HG03135 (cell line): ENCODE data around the gene FOXN4.

Experiments used
- ATAC-seq: cut with Tn5 transposase; IDR thresholded peaks from one replicate; pipeline ENCODE4 v1.9.1; 2021; ENCODE audit warnings: mild to moderate bottlenecking, moderate library complexity; ENCODE audit not compliant: unreplicated experiment

FOXN4 gene

DNA sequence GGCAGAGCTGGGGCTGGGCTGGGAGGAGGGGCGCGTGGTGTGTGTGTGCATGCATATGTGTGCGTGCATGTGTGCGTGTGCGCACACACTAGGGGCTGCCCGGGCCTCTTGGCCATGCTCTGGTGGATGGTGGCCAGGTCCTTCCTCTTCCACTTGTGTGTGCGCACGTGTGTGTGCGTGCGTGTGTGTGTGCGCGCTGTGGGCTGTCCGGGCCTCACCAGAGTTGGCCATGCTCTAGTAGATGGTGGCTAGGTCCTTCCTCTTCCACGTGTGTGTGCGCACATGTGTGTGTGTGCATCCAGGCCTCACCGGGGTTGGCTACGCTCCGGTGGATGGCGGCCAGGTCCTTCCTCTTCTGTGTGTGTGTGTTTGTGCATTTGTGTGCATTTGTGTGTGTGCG is 24.7 kb downstream of the FOXN4 start:
- no peak for ATAC-seq

DNA sequence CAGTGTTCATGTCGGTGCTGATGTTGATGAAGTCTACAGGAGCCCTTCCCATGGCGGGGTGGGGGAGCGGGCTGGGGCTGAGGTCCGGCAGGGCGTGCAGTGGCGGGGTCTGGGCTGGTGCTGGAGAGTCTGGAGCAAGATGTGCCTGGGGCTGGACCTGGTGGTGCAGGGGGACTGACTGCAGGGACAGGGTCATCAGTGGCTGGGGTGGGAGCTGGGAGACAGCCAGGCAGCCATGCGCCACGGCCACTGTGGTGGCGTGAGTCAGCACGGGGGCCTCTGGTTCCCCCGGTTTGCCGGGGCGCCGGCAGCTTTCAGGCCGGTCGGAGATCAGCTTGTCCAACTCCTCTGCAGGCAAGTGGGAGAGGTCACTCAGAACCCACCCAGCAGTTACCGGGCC is 27.6 kb downstream of the FOXN4 start:
- ATAC-seq: no peak

DNA sequence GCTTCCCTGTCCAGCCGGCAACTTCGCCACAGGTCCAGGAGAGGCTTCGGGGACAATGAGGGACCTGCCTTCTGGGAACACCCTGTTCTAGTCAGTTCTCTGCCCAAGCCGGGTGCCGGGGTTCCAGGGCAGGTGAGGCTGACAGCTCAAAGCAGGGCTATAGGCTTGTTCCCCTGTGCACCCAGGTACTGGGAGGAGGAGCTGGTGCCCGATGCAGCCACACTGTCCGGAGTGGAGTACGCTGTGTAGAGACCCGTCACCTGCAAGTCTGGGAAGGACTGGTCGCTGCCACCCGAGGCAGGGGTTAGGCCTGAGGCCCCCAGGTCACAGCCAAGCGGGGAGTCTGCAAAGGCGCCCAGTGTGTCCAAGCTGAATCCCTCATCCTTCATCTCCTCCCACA is 29.6 kb downstream of the FOXN4 start:
- no peak for ATAC-seq

DNA sequence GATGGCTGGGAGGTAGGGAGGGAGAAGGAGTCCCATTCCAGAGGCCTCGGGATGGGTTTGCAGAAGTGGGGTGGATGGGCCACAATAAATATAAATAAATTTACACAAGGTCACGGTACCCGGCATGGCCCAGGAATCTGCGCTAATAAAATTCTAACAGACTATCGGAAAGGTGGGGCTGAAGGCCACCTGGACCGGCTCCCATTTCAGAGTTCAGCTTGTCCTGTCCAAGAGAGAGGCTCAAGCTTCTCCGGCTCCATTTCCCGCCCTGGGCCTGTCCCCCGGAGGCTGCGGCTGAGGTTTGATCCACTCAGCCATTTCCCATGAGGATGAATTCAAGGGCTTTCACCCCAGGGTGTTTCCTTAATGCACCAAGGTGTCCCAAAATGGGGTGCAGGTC is 30.2 kb downstream of the FOXN4 start:
- no peak for ATAC-seq

DNA sequence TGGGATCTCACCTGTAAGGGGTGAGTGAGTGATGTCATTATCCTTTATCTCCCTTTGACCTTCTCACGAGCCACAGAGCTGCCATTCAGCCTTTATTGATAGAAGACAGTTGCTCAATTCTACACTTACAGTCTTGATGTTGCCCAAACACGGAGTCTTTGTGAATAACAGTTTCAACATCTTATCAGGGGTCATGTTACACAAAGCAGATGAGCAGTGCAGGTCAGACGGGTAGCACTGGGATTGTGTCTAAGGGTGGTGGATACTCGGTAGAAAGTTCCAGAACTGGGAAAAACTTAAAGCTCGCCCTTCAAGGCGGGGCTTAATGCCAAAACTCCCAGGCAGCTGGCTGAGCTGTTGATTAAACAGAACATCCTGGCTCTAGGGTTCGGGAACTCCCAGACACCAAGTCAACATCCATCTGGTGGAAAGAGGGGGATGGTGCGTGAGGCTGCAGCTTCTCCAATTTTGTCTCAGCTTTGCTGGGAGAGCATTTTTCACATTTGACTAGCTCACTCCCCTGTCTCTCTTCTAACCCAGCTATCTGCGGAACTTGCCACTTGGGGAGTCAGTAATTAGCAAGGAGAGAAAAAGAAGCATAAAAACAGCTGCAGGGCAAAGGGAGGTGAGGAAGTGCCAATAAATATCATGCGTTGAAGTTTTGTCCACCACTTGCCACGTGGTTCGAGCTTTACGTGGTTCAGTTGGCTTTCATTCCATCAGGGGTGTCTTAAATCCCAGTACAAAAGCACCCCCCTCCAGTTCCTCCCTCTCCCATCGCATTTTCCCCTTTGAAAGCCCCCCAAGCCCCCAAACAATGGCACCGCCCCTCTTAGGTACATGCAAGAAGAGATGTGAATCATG is 31.0 kb downstream of the FOXN4 start:
- ATAC-seq: no peak

DNA sequence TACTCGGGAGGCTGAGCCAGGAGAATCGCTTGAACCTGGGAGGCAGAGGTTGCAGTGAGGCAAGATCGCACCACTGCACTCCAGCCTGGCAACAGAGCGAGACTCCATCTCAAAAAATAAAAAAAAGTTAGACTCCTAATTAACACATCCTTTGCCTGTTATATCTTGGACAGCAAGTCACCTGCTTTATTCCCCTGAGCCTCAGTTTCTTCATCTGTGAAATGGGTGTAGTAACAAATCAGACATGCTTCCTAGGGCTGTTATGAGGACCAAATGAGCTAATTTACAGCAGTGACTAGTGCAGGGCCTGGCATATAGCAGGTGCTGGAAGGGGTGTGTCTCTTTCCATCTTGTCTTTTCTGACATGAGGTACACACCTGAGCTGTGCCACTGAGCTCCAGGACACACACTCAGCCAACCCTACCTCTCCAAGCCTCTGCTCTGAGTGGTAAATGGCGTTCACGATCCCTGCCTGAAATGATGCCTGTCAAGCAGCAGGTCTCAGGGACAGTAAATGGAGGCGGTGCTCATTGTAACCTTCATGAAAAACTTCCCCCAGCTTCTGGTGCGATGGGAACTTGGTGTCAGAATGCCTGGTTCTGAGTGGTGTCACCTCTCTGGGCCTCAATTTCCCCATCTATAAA is 31.7 kb downstream of the FOXN4 start:
- ATAC-seq: no peak

DNA sequence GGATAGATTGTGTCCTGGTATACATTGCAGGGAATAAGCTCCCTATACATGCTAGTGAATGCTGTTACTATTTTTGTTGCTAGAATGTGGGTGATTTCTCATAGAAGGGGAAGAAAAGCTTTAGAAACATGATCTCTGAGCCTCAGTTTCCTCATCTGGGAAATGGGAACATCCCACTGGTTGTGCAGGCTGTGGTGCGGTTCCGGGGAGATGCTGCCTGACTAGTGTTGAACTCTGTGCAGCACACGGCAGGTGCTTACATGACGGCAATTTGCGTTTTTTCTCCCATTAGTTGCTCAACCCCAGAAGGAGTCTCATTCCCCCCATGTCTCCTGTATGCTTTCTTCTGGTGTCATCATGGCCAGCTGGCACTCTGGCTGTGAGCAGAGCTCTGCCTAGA is 32.9 kb downstream of the FOXN4 start:
- ATAC-seq: no peak

DNA sequence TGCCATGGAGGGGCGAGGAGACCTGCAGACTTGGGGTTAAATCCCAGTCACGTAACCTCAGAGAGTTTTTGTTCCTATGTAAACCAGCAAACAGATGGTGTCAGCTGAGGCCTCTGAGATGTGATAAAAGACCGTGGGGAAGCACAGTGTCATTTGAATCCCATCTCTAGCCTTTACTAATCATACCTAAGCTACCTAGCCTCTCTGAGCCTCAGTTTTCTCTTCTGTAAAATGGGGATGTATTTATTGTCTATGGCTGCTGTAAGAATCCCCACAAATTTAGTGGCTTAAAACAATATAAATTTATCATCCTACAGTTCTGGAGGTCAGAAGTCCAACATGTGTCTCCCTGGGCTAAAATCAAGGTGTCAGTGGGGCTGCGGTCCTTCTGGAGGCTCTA is 33.9 kb downstream of the FOXN4 start:
- ATAC-seq: no peak

DNA sequence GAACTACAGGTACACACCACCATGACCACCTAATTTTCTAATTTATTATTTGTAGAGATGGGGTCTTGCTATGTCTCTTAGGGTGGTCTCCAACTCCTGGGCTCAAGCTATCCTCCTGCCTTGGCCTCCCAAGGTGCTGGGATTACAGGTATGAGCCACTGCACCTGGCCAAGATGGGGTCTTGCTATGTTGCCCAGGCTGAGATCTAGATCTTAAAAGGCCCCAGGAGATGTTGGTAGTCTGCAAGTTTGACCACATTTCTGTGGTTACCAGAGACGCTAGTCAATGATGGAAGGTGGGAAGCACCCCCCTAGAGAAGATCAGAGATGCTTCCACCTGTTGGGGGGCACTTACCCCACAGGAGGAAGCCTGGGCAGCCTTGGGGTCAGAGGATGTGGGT is 34.7 kb downstream of the FOXN4 start:
- no peak for ATAC-seq

DNA sequence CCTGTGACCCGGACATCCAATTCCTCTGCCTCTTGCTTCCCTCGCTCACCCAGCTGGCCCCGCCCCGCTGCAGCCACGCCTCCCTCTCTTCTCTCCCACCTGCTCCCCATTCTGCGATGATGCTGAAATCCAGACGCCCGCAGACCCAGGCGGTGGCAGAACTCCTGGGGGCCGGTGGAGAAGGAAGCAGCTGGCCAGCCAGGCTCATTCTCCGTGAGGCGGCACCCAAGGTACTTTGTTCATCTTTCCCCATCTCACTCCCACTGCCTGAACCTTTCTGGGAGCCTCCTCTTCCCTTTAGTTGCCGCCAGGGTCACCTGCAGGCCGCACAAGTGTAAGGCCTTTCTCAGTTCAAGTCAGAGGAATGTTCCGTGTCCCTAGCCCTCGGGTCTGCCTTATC is 35.7 kb downstream of the FOXN4 start:
- ATAC-seq: no peak

DNA sequence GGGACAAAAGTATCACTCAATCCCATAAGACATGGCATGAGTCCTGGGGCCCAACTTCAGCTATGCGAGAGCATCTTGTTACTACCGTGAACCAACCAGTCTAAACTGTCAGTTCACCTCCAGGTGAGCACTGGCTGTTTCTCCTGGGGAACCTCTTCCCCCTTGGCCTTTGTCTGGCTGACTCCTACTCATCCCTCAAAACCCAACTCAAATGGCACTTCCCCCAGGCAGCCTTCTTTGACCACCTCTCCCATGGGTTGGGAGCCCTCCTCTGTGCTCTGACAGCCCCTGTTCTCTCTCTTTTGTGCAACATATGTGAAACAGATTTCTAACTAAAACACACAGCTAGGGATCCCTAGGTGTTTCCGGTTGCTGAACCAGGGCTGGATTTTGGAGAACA is 37.7 kb downstream of the FOXN4 start:
- ATAC-seq: no peak

DNA sequence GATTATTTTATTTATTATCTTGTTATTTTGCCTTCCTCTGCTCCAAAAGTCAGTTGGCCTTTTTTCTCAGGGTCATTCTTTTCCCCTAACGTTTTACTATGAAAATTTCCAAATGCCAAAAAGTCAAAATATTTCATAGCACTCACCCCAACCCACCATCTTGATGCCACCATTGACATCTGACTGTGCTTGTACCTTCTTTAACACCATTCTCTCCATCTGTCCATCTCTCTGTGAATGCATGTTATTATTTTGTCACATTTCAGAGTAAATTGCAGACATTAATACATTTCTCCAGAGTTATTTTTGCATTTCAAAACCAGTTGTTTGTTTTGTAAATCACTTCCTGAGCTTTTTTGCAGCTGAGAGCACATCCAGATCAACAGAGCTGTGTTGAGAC is 38.6 kb downstream of the FOXN4 start:
- ATAC-seq: no peak

DNA sequence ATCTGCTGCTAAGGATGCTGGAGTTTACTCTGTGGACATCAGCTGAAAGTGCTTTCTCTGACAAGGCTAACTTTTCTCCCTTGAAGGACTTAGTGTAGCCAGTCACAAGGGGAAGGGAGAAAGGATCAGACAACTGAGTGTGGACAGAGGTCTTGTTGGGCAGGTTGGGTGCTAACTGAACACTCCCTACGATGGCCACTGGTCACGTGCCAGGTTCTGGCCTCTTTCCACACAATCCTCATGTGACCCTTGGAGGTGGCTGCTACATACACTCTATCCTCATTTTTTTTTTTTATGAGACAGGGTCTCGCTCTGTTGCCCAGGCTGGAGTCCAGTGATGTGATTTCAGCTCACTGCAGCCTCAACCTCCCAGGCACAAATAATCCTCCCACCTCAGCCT is 39.7 kb downstream of the FOXN4 start:
- no peak for ATAC-seq

DNA sequence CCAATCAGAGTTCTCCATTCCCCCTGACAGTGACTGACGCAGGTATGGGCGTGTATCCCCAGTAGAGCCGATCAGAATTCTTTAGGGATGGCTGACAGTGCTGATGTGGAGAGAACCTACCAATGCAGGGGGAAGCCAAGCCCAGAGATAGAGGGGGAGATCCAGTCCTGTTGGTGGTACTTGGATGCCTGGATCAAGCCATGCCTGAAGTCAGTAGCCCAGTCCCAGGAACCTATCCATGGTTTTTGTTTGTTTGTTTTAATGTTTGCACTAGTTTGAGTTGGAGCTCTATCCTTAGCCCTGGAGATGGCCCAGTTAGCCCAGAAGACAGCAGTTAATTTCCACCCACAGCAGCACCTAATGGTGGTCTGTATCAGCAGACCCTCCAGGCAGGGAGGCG is 40.2 kb downstream of the FOXN4 start:
- no peak for ATAC-seq

DNA sequence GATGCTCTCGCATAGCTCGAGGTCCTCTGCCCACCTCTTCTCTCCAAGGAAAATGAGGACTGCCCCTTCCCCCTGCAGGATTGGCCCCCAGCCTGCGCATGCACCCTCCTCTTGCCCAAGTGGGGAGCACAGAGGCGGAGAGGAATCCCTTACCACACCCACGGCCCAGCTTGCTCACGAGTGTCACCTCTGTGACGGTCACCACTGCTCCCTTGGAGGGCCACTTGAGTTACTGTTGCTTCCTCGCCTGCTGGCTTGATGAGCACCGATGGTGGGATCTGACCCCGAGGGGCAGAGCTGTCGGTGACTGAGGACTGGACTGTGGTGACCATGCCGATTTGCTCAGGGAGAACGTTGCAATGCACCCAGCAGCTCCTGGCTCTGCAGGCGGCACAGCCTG is 41.7 kb downstream of the FOXN4 start:
- no peak for ATAC-seq

DNA sequence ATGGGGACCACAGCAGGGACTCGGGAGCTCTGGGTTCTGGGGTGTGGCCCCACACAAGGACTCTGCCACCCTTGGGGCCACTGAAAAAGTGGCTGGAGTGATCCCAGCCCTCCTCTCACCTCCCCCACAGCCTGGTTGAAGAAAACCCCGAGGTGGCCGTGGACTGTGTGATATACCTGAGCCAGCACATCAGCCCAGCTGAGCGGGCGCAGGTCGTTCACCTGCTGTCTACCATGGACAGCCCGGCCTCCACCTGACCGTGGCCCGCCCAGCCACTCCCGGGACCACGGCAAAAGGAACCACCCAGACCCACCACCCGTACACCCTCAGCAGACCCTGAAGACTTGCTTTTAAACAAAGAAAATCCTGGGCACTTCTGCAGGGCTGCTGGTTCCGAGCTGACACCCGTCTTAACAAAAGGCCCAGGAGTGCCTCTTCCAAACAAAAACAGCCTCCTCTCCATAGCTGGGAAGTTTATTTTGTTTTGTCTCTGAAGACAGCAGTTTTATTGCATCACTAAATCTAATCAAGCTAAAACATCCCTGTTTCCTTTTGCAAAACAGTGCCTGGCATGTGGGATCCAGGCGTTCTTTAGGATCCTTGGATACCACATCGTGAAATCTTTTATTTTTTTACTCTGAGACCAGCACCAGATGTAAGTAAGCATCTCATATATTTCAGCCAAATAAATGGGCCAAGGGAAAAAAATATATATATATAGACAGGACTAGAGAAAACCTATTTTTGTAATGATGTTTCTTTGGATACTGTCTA is 42.8 kb downstream of the FOXN4 start:
- ATAC-seq: no peak

DNA sequence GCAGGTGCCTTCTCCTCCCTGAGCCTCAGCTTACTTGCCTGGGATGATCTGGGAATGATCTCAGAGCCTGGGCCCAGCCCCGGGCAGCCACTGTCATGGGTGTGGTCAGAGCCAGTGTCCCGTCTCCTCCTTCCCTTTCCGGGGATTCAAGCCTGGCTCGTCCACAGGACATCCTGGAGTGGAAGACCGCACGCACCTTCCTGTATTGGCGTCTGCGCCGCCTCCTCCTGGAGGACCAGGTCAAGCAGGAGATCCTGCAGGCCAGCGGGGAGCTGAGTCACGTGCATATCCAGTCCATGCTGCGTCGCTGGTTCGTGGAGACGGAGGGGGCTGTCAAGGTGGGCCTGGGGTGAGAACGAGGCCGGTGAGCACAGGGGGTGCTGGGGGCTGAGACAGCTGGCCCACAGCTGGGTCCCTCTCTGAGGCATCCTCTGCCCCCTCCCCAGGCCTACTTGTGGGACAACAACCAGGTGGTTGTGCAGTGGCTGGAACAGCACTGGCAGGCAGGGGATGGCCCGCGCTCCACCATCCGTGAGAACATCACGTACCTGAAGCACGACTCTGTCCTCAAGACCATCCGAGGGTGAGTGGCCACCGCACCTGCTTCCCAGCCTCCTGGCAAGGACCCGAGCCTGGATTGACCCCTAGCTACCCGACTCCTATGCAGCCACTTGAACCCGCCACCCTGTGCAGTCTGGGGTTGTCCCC is 44.0 kb downstream of the FOXN4 start:
- no peak for ATAC-seq

DNA sequence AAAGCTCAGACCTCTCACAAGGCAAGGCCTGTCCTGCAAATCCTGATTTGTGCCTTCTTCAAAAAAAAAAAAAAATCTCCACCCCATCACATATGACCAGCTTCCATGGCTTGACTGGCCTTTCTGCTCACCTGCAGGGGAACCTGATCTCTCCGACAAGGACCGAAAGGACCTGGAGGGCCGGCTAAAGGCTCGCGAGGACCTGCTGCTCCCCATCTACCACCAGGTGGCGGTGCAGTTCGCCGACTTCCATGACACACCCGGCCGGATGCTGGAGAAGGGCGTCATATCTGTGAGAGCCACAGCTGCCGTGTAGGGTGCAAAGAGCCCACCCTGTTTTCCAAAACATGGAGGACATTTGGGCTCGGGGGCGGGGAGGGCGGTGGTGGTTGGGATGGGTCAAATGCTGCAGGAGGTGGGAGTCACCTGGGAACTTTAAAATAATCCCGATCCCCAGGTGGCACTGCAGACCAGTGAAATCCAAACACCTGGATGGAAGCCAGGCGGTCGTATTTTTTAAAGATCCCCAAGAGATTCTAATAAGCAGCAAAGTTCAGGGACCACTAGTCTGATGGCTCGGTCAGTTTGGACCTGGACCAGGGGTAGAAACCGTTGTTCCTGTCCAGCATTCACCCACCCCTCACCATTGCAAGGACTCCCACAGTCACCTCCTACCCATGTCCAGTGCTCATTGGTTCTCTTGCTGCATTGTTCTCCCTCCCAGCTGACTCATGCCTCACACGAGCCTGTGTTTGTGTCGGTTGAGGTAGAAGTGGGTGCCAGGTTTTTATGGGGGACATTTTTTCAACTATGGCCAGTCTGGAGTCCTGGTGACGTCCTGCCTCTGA is 44.8 kb downstream of the FOXN4 start:
- no peak for ATAC-seq

DNA sequence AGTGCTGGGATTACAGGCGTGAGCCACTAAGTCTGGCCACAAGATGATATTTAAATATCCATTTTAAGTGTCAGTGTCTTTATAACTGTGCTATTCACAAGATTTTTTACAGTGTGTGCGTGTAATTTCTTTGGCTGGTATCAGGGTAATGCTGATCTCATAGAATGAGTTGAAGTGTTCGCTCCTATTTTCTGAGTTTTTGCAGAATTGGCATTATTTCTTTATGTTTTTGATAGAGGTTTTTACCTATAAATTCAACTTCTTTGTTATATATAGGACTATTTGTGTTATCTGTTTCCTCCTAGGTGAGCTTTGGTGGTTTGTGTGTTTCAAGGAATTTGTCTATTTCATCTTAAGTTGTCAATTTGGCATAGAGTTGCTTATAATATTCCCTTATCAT is 45.6 kb downstream of the FOXN4 start:
- no peak for ATAC-seq

DNA sequence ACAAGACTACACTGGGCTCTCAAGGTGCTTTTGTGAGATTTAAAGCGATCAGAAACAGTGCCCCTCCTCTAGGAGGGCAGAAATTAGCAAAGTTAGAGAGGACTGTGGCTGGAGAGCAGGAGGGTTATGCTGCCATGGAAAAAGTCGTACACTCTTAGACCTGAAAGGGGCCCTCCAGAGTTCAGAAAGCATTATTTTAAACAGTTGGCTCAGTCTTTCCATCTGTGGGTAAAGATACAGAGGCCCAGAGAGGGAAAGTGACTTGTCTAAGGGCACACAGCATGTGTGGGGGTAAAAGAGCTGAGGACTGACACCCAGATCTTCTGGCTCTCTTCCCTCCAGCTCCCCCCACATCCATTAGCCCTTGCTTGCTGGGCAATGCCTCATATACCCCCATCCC is 47.1 kb downstream of the FOXN4 start:
- ATAC-seq: no peak
